GM21423 (cell line): Measurements from ENCODE around the gene STAG2.
A peak's percentile ranks its signal among the peaks of the same experiment; 100 is the strongest.
"Not testable (repeated sequence)": the region's sequence is repeated elsewhere in the genome, so short reads cannot be mapped to it uniquely, and the experiment has no call there.

Experiments
- ATAC-seq: cut with Tn5 transposase; IDR thresholded peaks from one replicate; pipeline ENCODE4 v1.9.1; 2021; ENCODE audit warnings: mild to moderate bottlenecking, moderate library complexity; ENCODE audit not compliant: unreplicated experiment

STAG2 gene

DNA sequence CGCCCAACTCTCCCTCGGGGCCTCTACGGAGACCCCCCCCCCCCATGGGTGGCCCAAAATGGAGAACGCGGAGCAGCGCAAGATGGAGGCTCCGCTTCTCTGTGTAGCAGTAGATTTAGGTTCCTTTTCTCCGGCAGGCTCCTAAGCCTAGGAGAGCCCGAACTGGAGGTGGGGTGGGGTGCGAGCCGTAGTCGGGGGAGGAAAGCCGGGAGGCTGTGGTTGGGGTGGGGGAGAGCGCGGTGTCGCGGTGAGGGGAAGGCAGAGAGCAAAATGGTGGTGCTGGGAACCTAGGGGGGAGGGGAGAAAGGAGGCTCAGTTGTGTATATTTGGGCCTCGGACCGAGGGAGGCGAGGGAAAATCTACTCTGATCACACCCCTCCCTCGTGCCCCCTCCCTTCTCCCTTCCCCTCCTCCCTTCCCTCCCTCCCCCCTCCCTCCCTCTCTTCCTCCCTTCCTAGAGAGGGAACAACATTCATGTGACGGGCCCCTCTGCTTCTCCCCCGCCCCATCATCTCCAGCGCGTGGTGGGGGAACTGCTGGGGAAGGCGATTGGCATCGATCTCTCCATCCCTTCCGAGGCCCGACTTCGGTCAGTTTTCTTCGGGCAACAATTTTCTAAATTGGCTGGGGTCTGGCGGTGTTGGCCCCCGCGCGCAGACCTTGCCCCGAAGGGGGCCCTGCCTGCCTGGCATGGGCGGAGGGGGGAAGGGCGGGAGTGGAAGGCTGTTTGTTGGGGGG is at the start of gene STAG2:
Gene STAG2 (plus strand): TSS at position 439 of the 738 bp plus-strand sequence. CDS start 60,922 bp downstream, outside the sequence.
- ATAC-seq: no peak

- ATAC-seq: no peak
These were observed 44.4 kb upstream of the STAG2 start for GRCh38 chrX:123917069-123917468.

GRCh38 chrX:123918106-123918721 is 43.3 kb upstream of the STAG2 start:
- no peak for ATAC-seq

DNA sequence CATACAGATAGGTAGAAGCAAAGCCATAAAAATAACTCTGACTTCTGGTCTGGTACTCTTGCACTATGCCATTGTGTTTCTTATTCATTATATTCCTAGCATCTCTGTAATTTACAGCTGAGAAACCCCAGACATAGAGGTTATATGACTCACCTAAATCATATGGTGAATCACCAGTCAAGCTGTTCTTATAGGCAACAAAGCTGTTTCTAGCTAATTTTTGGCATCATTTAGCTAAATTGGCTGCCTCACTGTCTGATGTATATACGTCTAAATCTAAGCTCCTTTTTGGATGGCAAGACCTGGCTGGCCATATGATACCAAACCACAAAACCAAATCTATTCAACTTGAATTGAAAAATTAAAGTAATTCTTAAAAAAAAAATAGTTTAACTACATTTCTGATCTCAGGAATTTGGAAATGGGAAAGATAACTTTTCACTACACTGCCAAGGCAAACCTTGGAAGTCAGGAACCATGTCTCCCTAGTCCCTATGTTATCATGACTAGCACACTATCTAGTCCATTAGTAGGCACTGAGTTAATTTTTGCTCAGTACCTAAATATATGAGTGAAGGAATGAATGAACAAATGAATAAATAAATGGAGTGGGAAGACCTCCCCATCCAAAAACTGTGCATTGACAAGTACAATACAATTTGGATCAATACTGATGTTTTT is 41.3 kb upstream of the STAG2 start:
- no peak for ATAC-seq

- no peak for ATAC-seq
These were observed 38.3 kb upstream of the STAG2 start for GRCh38 chrX:123923211-123923610.

GRCh38 chrX:123924186-123924585 is 37.3 kb upstream of the STAG2 start:
- no peak for ATAC-seq

- ATAC-seq: no peak
These were observed 33.7 kb upstream of the STAG2 start for GRCh38 chrX:123927845-123928244.

DNA sequence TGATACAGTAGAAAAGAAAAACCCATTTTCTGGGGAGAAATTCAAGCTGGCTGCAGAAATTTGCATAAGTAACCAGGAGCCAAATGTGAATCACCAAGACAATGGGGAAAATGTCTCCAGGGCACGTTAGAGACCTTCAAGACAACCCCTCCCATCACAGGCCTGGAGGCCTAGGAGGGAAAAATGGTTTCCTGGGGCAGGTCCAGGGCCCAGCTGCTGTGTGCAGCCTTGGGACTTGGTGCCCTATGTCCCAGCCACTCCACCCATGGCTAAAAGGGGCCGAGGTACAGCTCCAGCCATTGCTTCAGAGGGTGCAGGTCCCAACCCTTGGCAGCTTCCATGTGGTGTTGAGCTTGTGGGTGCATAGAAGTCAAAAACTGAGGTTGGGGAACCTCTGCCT is 29.5 kb upstream of the STAG2 start:
- not testable (repeated sequence) for ATAC-seq

- no peak for ATAC-seq
These were observed 18.4 kb upstream of the STAG2 start for GRCh38 chrX:123943074-123943473.

DNA sequence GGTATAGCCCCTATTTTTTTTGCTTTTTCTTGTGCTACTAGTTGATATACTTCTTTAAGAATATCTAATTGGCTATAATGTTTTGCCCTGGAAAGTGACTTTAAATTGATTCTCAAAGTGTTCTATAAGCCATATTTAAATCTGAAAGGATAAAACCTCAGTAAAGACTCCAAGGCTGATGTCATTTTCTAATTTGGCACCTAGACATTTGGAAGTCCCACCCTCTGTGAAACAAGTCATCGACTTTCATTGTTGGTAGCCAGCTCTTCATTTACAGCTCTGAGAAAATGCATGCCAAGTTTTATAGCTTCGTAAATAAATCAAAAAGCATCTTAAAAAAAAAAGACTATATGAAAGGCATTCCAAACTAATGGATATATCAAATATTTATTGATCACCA is 18.0 kb upstream of the STAG2 start:
- no peak for ATAC-seq

- ATAC-seq: no peak
These were observed 11.7 kb upstream of the STAG2 start for GRCh38 chrX:123949846-123950245.

DNA sequence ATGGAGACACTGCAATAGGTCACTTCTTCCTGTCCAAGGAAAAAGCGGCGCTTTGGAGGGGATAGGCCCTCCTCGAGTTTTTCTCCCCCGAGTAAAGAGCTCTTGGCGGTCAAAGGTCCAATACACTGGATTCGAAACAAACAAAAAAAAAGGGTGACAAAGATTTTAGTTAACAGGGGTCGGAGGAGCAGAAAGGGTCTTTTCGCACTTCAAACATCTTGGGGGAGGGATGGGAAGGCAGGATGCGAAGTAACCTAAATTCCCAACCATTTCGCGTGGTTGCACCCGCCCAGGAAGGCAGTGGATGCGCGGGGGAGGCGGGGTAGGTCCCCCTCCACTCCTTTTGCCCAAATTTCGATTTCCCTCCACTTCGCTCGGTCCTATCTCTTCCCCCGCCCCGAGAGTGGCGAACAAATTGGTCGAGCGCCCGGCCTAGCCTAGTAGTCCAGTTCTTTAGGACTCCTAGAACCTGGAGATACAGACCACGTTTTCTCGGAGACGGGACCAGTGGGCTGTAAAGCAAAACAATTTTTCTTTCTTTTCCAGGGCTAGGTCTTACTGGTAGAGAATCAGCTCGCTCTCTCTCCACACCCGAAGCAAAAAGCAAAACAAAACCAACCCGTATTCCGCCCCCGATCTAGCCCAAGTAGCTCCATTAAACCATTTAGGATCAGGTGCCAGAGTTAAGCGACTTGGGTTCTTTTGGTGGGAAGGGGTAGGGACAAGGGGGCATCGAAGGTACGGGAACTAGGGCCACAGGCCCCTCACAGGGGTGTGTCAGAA is 2.0 kb upstream of the STAG2 start:
- no peak for ATAC-seq

- no peak for ATAC-seq
These were observed 594 bp upstream of the STAG2 start for GRCh38 chrX:123960956-123961267.

DNA sequence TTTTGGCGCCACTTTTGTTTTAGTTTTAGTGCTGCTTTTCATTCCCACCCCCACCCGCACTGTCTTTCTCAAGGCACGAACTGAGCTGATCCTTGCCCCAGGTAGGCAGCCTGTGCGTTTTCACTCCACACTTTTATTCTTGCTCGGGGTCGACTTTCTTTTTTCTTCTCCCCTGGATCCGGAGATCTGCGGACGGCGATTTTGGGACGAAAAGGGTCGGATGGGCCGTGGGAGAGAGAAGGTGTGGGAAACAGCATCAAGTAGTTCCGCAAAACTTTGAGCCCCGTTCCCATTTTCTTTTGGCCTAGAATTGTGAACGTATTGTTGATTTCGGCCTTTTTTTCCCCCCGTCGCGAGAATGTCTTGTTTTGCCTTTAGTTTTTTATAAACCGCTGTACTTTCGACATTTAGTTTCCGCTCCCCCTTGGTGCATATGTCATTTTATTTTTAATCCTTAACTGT is 531 bp downstream of the STAG2 start:
- no peak for ATAC-seq

- ATAC-seq: peak; percentile 56
These were observed 1.4 kb downstream of the STAG2 start for GRCh38 chrX:123962794-123963373.

DNA sequence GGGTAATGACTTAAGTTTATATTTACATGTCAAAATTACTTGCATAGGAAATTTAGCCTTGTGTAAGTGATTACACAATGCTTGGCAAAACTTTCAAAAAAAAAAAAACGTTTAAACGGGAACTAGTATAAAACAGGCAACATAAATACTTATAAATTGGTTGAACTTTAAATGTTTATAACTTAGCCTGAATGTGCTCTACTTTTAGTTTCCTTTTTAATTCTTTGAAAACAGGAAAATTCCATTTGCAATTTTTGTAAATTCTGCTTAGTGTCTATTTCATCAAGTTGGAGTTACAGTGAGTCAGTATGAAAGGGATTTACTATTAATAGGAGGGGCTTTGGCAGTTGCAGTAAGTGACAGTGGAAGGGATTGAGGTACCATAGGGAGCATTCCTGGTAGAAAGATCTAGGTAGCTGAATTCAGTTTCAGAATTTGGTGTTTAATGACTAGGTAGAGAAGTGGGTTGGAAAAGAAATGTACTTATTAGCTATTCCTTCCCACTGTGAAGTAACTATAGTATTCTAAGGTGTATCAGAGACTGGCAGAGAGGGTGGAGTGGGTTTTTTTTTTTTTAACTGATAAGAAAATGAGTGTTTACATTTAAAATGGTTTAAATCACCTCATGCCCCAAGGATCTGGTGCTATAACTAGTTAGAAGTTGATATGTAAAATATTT is 2.8 kb downstream of the STAG2 start:
- ATAC-seq: no peak

DNA sequence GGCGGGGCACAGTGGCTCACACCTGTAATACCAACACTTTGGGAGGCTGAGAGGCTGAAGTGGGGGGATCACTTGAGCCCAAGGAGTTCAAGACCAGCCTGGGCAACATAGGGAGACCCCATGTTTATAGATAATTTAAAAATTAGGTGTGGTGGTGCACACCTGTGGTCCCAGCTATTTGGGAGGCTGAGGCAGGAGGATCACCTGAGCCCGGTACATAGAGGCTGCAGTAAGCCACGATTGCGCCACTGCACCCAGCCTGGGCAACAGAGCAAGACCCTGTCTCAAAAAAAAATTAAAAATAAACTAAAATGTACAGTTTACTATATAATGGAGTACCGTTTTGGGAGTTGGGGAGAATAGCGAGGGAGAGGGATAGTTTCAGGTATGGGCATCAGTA is 4.2 kb downstream of the STAG2 start:
- ATAC-seq: no peak

DNA sequence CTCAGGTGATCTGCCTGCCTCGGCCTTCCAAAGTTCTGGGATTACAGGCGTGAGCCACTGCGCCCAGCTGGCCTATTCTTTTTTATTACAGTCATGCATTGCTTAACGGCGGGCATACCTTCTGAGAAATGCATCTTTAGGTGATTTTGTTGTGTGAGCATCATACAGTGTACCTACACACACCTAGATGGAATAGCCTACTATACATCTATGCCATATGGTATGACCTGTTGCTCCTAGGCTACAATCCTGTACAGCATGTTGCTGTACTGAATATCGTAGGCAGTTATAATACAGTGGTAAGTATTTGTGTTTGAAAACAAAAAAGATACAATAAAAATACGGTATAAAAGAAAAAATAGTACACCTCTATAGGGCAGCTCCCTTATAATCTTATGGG is 6.0 kb downstream of the STAG2 start:
- no peak for ATAC-seq

DNA sequence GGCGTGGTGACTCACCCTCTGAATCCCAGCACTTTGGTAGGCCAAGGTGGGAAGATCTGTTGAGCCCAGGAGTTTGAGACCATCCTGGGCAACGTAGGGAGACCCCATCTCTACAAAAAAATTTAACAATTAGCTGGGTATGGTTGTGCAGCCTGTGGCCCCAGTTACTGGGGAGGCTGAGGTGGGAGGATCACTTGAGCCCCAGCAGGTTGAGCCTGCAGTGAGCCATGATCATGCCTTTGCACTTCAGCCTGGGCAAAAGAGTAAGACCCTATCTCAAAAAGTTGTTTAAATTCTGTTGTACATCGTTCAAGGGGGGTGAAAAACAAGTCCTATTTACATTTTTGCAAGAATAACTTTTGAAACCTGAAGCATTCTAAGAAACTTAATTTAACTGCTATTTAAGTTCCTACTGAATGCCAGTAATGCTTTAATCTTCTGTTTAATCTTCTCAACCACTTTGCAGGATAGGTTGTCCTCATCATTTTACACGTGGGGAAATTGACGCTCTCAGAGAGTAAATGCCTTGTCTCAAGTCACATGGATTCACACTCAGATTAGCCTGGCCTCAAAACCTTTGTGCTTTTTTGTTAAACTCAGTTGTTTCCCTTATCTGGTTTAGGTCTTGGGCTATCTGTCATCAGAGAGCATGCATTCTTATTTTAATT is 7.0 kb downstream of the STAG2 start:
- ATAC-seq: no peak

GRCh38 chrX:123971982-123972381 is 10.5 kb downstream of the STAG2 start:
- ATAC-seq: no peak
